Calu3 (cell line): ENCODE data around the gene SERPINE3. TPM values are rescaled to one million over a fixed set of nuclear protein-coding genes. Genes with fewer than 3 reads are reported as not detected.

ENCODE experiments used
- BruUV-seq: library from RNA; stranded (reverse); fragments of 400-500 nt; replicated peaks from 2 replicates; lab custom pipeline; 2021; lab: Mats Ljungman, UMichigan
- CTCF ChIA-PET: fragments of 300-600 bp; sonication (Branson Sonifier 250); formaldehyde crosslinking; loops from one replicate; lab custom pipeline; 2022; ENCODE audit warnings: antibody characterized with exemption; lab: Charles Lee
- DNase-seq: peaks from one replicate; pipeline ENCODE4 v3.0.0; 2022
- H3K27ac Mint-ChIP-seq: one replicate; pipeline ENCODE4 v1.8.0; 2022; ENCODE audit warnings: mixed read lengths; ENCODE audit not compliant: unreplicated experiment
- H3K27me3 Mint-ChIP-seq: one replicate; pipeline ENCODE4 v1.8.0; 2022; ENCODE audit warnings: mixed read lengths; ENCODE audit not compliant: unreplicated experiment
- H3K36me3 Mint-ChIP-seq: one replicate; pipeline ENCODE4 v1.8.0; 2022; ENCODE audit warnings: mild to moderate bottlenecking, moderate library complexity, mixed read lengths; ENCODE audit not compliant: insufficient read depth, unreplicated experiment
- H3K4me1 Mint-ChIP-seq: one replicate; pipeline ENCODE4 v1.8.0; 2022; ENCODE audit warnings: mild to moderate bottlenecking, low read depth, mixed read lengths; ENCODE audit not compliant: unreplicated experiment
- H3K4me3 Mint-ChIP-seq: one replicate; pipeline ENCODE4 v1.8.0; 2022; ENCODE audit warnings: mild to moderate bottlenecking, low read depth, moderate library complexity, mixed read lengths; ENCODE audit not compliant: unreplicated experiment
- H3K9me3 Mint-ChIP-seq: one replicate; pipeline ENCODE4 v1.8.0; 2022; ENCODE audit warnings: low read depth, mixed read lengths; ENCODE audit not compliant: unreplicated experiment
- intact Hi-C: fragments of 100-400 bp; cut with micrococcal nuclease; formaldehyde crosslinking; loops from one replicate; pipeline ENCODE4 v1.10.0; 2022; ENCODE audit not compliant: unreplicated experiment
- total RNA-seq: library from RNA; stranded (reverse); gene quantifications from 2 replicates; pipeline ENCODE4 v1.2.3, GENCODE V29; 2022
- TF ChIP-seq, protein P1 (sequence below): fragments of 200-600 bp; IDR thresholded peaks from one replicate; pipeline ENCODE4 v1.8.0; 2022; ENCODE audit warnings: antibody characterized with exemption; ENCODE audit not compliant: unreplicated experiment

Gene SERPINE3
- total RNA-seq, 1 experiment from 2014 or later, result not detected

- intact Hi-C loops, result no loop called here
- Mint-ChIP-seq H3K36me3 (no peaks in the 10 kb centered on the region), H3K9me3 (no peaks in the 10 kb centered on the region), H3K4me3 (no peak overlapping the region), H3K27ac (no peak overlapping the region), H3K4me1 (no peaks in the 10 kb centered on the region), H3K27me3 (no peaks in the 10 kb centered on the region)
- CTCF ChIA-PET, result no interaction called here
- DNase-seq, result no peak
- TF ChIP-seq, protein P1, sequence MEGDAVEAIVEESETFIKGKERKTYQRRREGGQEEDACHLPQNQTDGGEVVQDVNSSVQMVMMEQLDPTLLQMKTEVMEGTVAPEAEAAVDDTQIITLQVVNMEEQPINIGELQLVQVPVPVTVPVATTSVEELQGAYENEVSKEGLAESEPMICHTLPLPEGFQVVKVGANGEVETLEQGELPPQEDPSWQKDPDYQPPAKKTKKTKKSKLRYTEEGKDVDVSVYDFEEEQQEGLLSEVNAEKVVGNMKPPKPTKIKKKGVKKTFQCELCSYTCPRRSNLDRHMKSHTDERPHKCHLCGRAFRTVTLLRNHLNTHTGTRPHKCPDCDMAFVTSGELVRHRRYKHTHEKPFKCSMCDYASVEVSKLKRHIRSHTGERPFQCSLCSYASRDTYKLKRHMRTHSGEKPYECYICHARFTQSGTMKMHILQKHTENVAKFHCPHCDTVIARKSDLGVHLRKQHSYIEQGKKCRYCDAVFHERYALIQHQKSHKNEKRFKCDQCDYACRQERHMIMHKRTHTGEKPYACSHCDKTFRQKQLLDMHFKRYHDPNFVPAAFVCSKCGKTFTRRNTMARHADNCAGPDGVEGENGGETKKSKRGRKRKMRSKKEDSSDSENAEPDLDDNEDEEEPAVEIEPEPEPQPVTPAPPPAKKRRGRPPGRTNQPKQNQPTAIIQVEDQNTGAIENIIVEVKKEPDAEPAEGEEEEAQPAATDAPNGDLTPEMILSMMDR, result no peak
- BruUV-seq, result no TSS peak
These were observed 16.7 kb upstream of the SERPINE3 start for GRCh38 chr13:51322826-51323225.

DNA sequence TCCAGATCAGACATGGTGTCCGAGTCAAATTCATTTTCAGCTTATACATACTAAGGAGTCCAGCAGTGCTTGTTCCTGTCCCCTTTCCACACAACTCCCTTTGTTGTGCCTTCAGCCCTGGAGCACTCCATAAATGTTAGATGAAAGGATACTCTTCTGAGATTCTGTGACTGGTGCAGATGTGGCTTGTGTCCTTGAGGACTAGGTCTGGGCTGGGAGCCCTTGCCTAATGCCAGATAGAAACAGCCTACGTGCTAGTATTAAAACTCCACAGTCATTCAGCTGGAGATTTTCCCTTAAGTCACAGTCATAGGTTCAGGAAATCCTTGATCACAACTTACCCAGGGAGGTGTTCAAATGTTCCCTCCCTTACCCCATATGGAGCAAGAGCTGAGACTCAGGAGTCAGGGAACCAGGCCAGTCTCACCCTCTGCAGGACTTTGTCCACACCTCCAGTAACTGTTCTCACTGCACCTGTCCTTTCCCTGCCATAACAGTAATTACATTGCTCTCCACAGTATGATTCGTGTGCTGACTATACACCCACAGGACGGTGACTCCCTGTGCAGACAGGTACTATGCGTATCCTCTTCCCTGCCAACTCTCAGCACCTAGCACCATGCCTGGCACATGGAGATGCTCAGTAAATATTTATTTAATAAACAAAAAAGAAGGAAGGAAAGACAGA is 15.5 kb upstream of the SERPINE3 start:
- Mint-ChIP-seq H3K4me1 (no peaks in the 10 kb centered on the region), H3K27me3 (no peaks in the 10 kb centered on the region), H3K4me3 (no peak overlapping the region), H3K27ac (no peak overlapping the region), H3K9me3 (no peaks in the 10 kb centered on the region), H3K36me3 (no peaks in the 10 kb centered on the region)
- TF ChIP-seq, protein P1, result no peak
- DNase-seq, result no peak
- no TSS peak for BruUV-seq
- intact Hi-C loops, result no loop called here
- CTCF ChIA-PET, result no interaction called here

- no peak overlapping the region for H3K4me3 Mint-ChIP-seq
- no peak overlapping the region for H3K27ac Mint-ChIP-seq
- no peaks in the 10 kb centered on the region for H3K9me3 Mint-ChIP-seq
- BruUV-seq, result no TSS peak
- TF ChIP-seq, protein P1, result no peak
- no peaks in the 10 kb centered on the region for H3K27me3 Mint-ChIP-seq
- intact Hi-C loops, result no loop called here
- no peak for DNase-seq
- CTCF ChIA-PET, result interaction anchor here (0.6 kb wide), 1 partner anchor 9 kb away, joined by 3 read pairs; no protein-coding TSS in a partner anchor
- no peaks in the 10 kb centered on the region for H3K36me3 Mint-ChIP-seq
- no peaks in the 10 kb centered on the region for H3K4me1 Mint-ChIP-seq
These were observed 14.6 kb upstream of the SERPINE3 start for GRCh38 chr13:51324714-51325420.

GRCh38 chr13:51325837-51326236 is 13.7 kb upstream of the SERPINE3 start:
- H3K36me3 Mint-ChIP-seq, result no peaks in the 10 kb centered on the region
- no TSS peak for BruUV-seq
- intact Hi-C loops, result no loop called here
- H3K4me1 Mint-ChIP-seq, result no peaks in the 10 kb centered on the region
- TF ChIP-seq, protein P1, result no peak
- no peaks in the 10 kb centered on the region for H3K27me3 Mint-ChIP-seq
- H3K4me3 Mint-ChIP-seq, result no peak overlapping the region
- CTCF ChIA-PET, result interaction anchor here (0.6 kb wide), 1 partner anchor 8 kb away, joined by 3 read pairs; no protein-coding TSS in a partner anchor
- no peak for DNase-seq
- H3K9me3 Mint-ChIP-seq, result no peaks in the 10 kb centered on the region
- no peak overlapping the region for H3K27ac Mint-ChIP-seq
